ENCODE measurements around the gene STRBP.

GRCh38 chr9:123087359-123087888 is 181.0 kb downstream of the STRBP start:
- TF ChIP-seq, protein P1, sequence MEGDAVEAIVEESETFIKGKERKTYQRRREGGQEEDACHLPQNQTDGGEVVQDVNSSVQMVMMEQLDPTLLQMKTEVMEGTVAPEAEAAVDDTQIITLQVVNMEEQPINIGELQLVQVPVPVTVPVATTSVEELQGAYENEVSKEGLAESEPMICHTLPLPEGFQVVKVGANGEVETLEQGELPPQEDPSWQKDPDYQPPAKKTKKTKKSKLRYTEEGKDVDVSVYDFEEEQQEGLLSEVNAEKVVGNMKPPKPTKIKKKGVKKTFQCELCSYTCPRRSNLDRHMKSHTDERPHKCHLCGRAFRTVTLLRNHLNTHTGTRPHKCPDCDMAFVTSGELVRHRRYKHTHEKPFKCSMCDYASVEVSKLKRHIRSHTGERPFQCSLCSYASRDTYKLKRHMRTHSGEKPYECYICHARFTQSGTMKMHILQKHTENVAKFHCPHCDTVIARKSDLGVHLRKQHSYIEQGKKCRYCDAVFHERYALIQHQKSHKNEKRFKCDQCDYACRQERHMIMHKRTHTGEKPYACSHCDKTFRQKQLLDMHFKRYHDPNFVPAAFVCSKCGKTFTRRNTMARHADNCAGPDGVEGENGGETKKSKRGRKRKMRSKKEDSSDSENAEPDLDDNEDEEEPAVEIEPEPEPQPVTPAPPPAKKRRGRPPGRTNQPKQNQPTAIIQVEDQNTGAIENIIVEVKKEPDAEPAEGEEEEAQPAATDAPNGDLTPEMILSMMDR (IDR thresholded peaks at IDR 0.05): no peak
- TF ChIP-seq POLR2A (IDR thresholded peaks at IDR 0.05): no peak

Measured in prostate gland (tissue), 2 donors.